ENCODE measurements around the gene SLCO4A1.
"Not testable (repeated sequence)": the region's sequence is repeated elsewhere in the genome, so short reads cannot be mapped to it uniquely, and the experiment has no call there.

Gene SLCO4A1

GRCh38 chr20:62674370-62674769, 32.1 kb downstream of the SLCO4A1 start:
- no peaks in the 10 kb centered on the region for H3K36me3 Mint-ChIP-seq (ENCODE audit: low read depth)
- intact Hi-C loops (cut with micrococcal nuclease): no loop called here
- H3K27me3 Mint-ChIP-seq: peaks cover 29% of the 10 kb centered on the region
- H3K9me3 Mint-ChIP-seq: no peaks in the 10 kb centered on the region
- no peak overlapping the region for H3K27ac Mint-ChIP-seq
- H3K4me1 Mint-ChIP-seq (ENCODE audit: low read depth): peaks cover 76% of the 10 kb centered on the region
- H3K4me3 Mint-ChIP-seq: no peak overlapping the region

- H3K27ac Mint-ChIP-seq: peak overlapping the region; percentile 72
- peaks cover 29% of the 10 kb centered on the region for H3K27me3 Mint-ChIP-seq
- intact Hi-C loops (cut with micrococcal nuclease): no loop called here
- H3K4me3 Mint-ChIP-seq: no peak overlapping the region
- H3K36me3 Mint-ChIP-seq (ENCODE audit: low read depth): no peaks in the 10 kb centered on the region
- peaks cover 79% of the 10 kb centered on the region for H3K4me1 Mint-ChIP-seq (ENCODE audit: low read depth)
- peaks cover 4% of the 10 kb centered on the region for H3K9me3 Mint-ChIP-seq
These were observed 33.0 kb downstream of the SLCO4A1 start for GRCh38 chr20:62675156-62675876.

- Mint-ChIP-seq H3K4me3 (no peak overlapping the region), H3K27ac (peak overlapping the region; percentile 72), H3K36me3 (ENCODE audit: low read depth) (no peaks in the 10 kb centered on the region), H3K9me3 (peaks cover 9% of the 10 kb centered on the region), H3K4me1 (ENCODE audit: low read depth) (peaks cover 79% of the 10 kb centered on the region), H3K27me3 (peaks cover 27% of the 10 kb centered on the region)
- intact Hi-C loops (cut with micrococcal nuclease): no loop called here
These were observed 33.6 kb downstream of the SLCO4A1 start for GRCh38 chr20:62675877-62676260.

GRCh38 chr20:62676976-62677375, 34.7 kb downstream of the SLCO4A1 start:
- intact Hi-C loops (cut with micrococcal nuclease): no loop called here
- peaks cover 9% of the 10 kb centered on the region for H3K9me3 Mint-ChIP-seq
- H3K4me1 Mint-ChIP-seq (ENCODE audit: low read depth): peaks cover 69% of the 10 kb centered on the region
- no peak overlapping the region for H3K4me3 Mint-ChIP-seq
- H3K27ac Mint-ChIP-seq: no peak overlapping the region
- no peaks in the 10 kb centered on the region for H3K36me3 Mint-ChIP-seq (ENCODE audit: low read depth)
- H3K27me3 Mint-ChIP-seq: peaks cover 24% of the 10 kb centered on the region

- no peak overlapping the region for H3K27ac Mint-ChIP-seq
- intact Hi-C loops (cut with micrococcal nuclease): no loop called here
- peaks cover 9% of the 10 kb centered on the region for H3K9me3 Mint-ChIP-seq
- H3K4me1 Mint-ChIP-seq (ENCODE audit: low read depth): peaks cover 62% of the 10 kb centered on the region
- no peaks in the 10 kb centered on the region for H3K36me3 Mint-ChIP-seq (ENCODE audit: low read depth)
- H3K27me3 Mint-ChIP-seq: peaks cover 24% of the 10 kb centered on the region
- no peak overlapping the region for H3K4me3 Mint-ChIP-seq
These were observed 35.4 kb downstream of the SLCO4A1 start for GRCh38 chr20:62677678-62678077.

- Mint-ChIP-seq H3K27ac (peak overlapping the region; percentile 44), H3K4me3 (peak overlapping the region; percentile 72), H3K9me3 (peaks cover 9% of the 10 kb centered on the region), H3K4me1 (ENCODE audit: low read depth) (peaks cover 60% of the 10 kb centered on the region), H3K36me3 (ENCODE audit: low read depth) (no peaks in the 10 kb centered on the region), H3K27me3 (peaks cover 24% of the 10 kb centered on the region)
- intact Hi-C loops (cut with micrococcal nuclease): no loop called here
These were observed 36.2 kb downstream of the SLCO4A1 start for GRCh38 chr20:62678553-62678952.

- Mint-ChIP-seq H3K27ac (no peak overlapping the region), H3K4me1 (ENCODE audit: low read depth) (peaks cover 51% of the 10 kb centered on the region), H3K36me3 (ENCODE audit: low read depth) (no peaks in the 10 kb centered on the region), H3K4me3 (no peak overlapping the region), H3K27me3 (peaks cover 19% of the 10 kb centered on the region), H3K9me3 (peaks cover 9% of the 10 kb centered on the region)
- intact Hi-C loops (cut with micrococcal nuclease): no loop called here
These were observed 37.8 kb downstream of the SLCO4A1 start for GRCh38 chr20:62679978-62680589.

- H3K27me3 Mint-ChIP-seq: peaks cover 19% of the 10 kb centered on the region
- intact Hi-C loops (cut with micrococcal nuclease): no loop called here
- peaks cover 47% of the 10 kb centered on the region for H3K4me1 Mint-ChIP-seq (ENCODE audit: low read depth)
- peaks cover 9% of the 10 kb centered on the region for H3K9me3 Mint-ChIP-seq
- no peaks in the 10 kb centered on the region for H3K36me3 Mint-ChIP-seq (ENCODE audit: low read depth)
- H3K4me3 Mint-ChIP-seq: no peak overlapping the region
- no peak overlapping the region for H3K27ac Mint-ChIP-seq
These were observed 40.7 kb downstream of the SLCO4A1 start for GRCh38 chr20:62682912-62683517.

GRCh38 chr20:62683660-62684322, 41.5 kb downstream of the SLCO4A1 start:
- peaks cover 47% of the 10 kb centered on the region for H3K4me1 Mint-ChIP-seq (ENCODE audit: low read depth)
- H3K36me3 Mint-ChIP-seq (ENCODE audit: low read depth); intact Hi-C loops (cut with micrococcal nuclease); H3K27ac Mint-ChIP-seq; H3K4me3 Mint-ChIP-seq; H3K9me3 Mint-ChIP-seq: not testable (repeated sequence)
- H3K27me3 Mint-ChIP-seq: peaks cover 21% of the 10 kb centered on the region

GRCh38 chr20:62684981-62685380, 42.7 kb downstream of the SLCO4A1 start:
- intact Hi-C loops (cut with micrococcal nuclease): no loop called here
- Mint-ChIP-seq H3K4me1 (ENCODE audit: low read depth) (peaks cover 44% of the 10 kb centered on the region), H3K9me3 (peaks cover 9% of the 10 kb centered on the region)

GRCh38 chr20:62685781-62686555, 43.7 kb downstream of the SLCO4A1 start:
- peaks cover 44% of the 10 kb centered on the region for H3K4me1 Mint-ChIP-seq (ENCODE audit: low read depth)
- H3K4me3 Mint-ChIP-seq: peak overlapping the region; percentile 20
- no peaks in the 10 kb centered on the region for H3K9me3 Mint-ChIP-seq
- H3K27ac Mint-ChIP-seq: peak overlapping the region; percentile 71
- peaks cover 26% of the 10 kb centered on the region for H3K27me3 Mint-ChIP-seq
- intact Hi-C loops (cut with micrococcal nuclease): no loop called here
- no peaks in the 10 kb centered on the region for H3K36me3 Mint-ChIP-seq (ENCODE audit: low read depth)

More at GRCh38 chr20:62684981-62685380, 42.7 kb downstream of the SLCO4A1 start:
- peak overlapping the region; percentile 29 for H3K27ac Mint-ChIP-seq
- H3K27me3 Mint-ChIP-seq: peaks cover 23% of the 10 kb centered on the region
- H3K4me3 Mint-ChIP-seq: no peak overlapping the region
- no peaks in the 10 kb centered on the region for H3K36me3 Mint-ChIP-seq (ENCODE audit: low read depth)

- intact Hi-C loops (cut with micrococcal nuclease): no loop called here
- H3K4me3 Mint-ChIP-seq: no peak overlapping the region
- peaks cover 44% of the 10 kb centered on the region for H3K4me1 Mint-ChIP-seq (ENCODE audit: low read depth)
- H3K9me3 Mint-ChIP-seq: no peaks in the 10 kb centered on the region
- H3K27ac Mint-ChIP-seq: peak overlapping the region; percentile 71
- H3K27me3 Mint-ChIP-seq: peaks cover 29% of the 10 kb centered on the region
- H3K36me3 Mint-ChIP-seq (ENCODE audit: low read depth): no peaks in the 10 kb centered on the region
These were observed 44.8 kb downstream of the SLCO4A1 start for GRCh38 chr20:62686869-62687830.

- no peak overlapping the region for H3K4me3 Mint-ChIP-seq
- H3K9me3 Mint-ChIP-seq: no peaks in the 10 kb centered on the region
- no peak overlapping the region for H3K27ac Mint-ChIP-seq
- intact Hi-C loops (cut with micrococcal nuclease): no loop called here
- peaks cover 35% of the 10 kb centered on the region for H3K27me3 Mint-ChIP-seq
- H3K36me3 Mint-ChIP-seq (ENCODE audit: low read depth): no peaks in the 10 kb centered on the region
- H3K4me1 Mint-ChIP-seq (ENCODE audit: low read depth): peaks cover 50% of the 10 kb centered on the region
These were observed 45.8 kb downstream of the SLCO4A1 start for GRCh38 chr20:62688083-62688482.
